ENCODE results near the gene B3GAT2.

GRCh38 chr6:70886661-70887060, 70.2 kb downstream of the B3GAT2 start:
- TF ChIP-seq EZH2 (IDR thresholded peaks at IDR 0.05; ENCODE audit: insufficient read depth, poor library complexity, severe bottlenecking) (no peak), EZH2phosphoT487 (IDR thresholded peaks at IDR 0.05; ENCODE audit: insufficient read depth, low read depth) (no peak)

Measured in GM23248 (cell line).